Measurements from ENCODE around the gene KCNQ2. TPM values are rescaled to one million over a fixed set of nuclear protein-coding genes. Genes with fewer than 3 reads are reported as not detected.
A peak's percentile ranks its signal among the peaks of the same experiment; 100 is the strongest.

The KCNQ2 gene
- total and polyA plus RNA-seq, 4 donors, result 30.7 to 155 (median 103) TPM

GRCh38 chr20:63458170-63459069 is 14.0 kb downstream of the KCNQ2 start:
- WGBS (ENCODE audit: insufficient coverage), result 91% methylated on average over 34 of the region's 36 CpGs
- H3K27ac ChIP-seq (ENCODE audit: low read depth, low read length), result no peak overlapping the region
- no peak for DNase-seq (ENCODE audit: low read depth in 4 of 6, low spot score in 6 of 6)

GRCh38 chr20:63457737-63458136 is 14.7 kb downstream of the KCNQ2 start:
- no peak overlapping the region for H3K27ac ChIP-seq (ENCODE audit: low read depth, low read length)
- no peaks in the 10 kb centered on the region for H3K27me3 ChIP-seq (ENCODE audit: control insufficient read depth, insufficient read depth, low read length)
- no peaks in the 10 kb centered on the region for H3K9me3 ChIP-seq (ENCODE audit: control insufficient read depth, insufficient read depth, low read length)
- 36% methylated on average over 17 of the region's 17 CpGs for WGBS (ENCODE audit: insufficient coverage)
- no peak overlapping the region for H3K4me3 ChIP-seq (ENCODE audit: low read depth, low read length)
- peaks cover 56% of the 10 kb centered on the region for H3K36me3 ChIP-seq (ENCODE audit: control insufficient read depth, insufficient read depth, low read length)
- DNase-seq (ENCODE audit: low read depth in 4 of 6, low spot score in 6 of 6), result peak in 2 of 6 donors; percentile 70 to 80
- peaks cover 76% of the 10 kb centered on the region for H3K4me1 ChIP-seq (ENCODE audit: control insufficient read depth, insufficient read depth, low read length)

More at GRCh38 chr20:63458170-63459069, 14.0 kb downstream of the KCNQ2 start:
- peaks cover 56% of the 10 kb centered on the region for H3K36me3 ChIP-seq (ENCODE audit: control insufficient read depth, insufficient read depth, low read length)
- peaks cover 76% of the 10 kb centered on the region for H3K4me1 ChIP-seq (ENCODE audit: control insufficient read depth, insufficient read depth, low read length)
- no peaks in the 10 kb centered on the region for H3K9me3 ChIP-seq (ENCODE audit: control insufficient read depth, insufficient read depth, low read length)
- H3K27me3 ChIP-seq (ENCODE audit: control insufficient read depth, insufficient read depth, low read length), result no peaks in the 10 kb centered on the region
- H3K4me3 ChIP-seq (ENCODE audit: low read depth, low read length), result no peak overlapping the region

DNA sequence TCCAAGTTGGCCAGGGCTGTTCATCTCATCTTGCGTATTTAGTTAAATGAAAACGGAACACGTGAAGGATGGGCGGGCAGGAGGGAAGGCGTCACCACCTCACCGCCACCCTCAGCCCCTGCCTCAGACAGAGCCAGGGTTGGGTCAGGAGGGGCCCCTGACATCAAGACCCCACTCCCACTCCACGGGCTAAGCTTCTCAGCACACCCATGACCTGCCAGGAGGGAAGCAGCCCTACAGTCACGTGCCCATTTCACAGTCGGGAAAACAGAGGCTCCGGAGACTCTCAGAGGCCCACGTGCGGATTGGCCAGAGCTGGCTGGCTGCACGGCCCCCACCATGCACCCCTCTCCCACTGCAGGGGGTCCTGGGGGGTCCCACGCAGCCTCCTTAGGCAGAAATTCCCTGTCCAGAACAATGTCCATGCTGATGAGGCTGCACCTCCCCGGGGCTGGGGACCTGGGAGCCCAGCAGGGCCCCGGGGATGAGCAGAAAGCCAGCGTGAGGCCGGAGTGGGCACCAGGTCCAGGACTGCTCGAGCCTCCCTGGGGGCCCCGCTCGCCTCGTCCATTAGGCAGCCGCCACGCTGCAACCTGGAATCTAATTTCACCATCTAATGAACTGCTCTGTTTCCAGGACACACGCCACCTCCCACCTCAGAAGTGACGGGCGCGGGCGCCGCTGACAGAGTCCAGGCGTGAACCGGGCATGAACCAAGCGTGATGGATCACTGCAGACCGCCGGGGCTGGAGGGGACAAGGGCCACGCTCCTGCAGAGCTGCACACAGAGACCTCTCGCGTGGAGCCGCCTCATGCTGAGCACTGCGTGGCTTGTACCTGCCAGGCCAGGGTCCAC is 15.8 kb downstream of the KCNQ2 start:
- WGBS (ENCODE audit: insufficient coverage), result 47% methylated on average over 32 of the region's 40 CpGs
- peak in 1 of 6 donors; percentile 57 for DNase-seq (ENCODE audit: low read depth in 4 of 6, low spot score in 6 of 6)
- H3K36me3 ChIP-seq (ENCODE audit: control insufficient read depth, insufficient read depth, low read length), result peaks cover 58% of the 10 kb centered on the region
- H3K4me1 ChIP-seq (ENCODE audit: control insufficient read depth, insufficient read depth, low read length), result peaks cover 79% of the 10 kb centered on the region
- no peaks in the 10 kb centered on the region for H3K27me3 ChIP-seq (ENCODE audit: control insufficient read depth, insufficient read depth, low read length)
- H3K27ac ChIP-seq (ENCODE audit: low read depth, low read length), result no peak overlapping the region
- H3K9me3 ChIP-seq (ENCODE audit: control insufficient read depth, insufficient read depth, low read length), result no peaks in the 10 kb centered on the region
- no peak overlapping the region for H3K4me3 ChIP-seq (ENCODE audit: low read depth, low read length)

GRCh38 chr20:63455568-63455859 is 16.9 kb downstream of the KCNQ2 start:
- WGBS (ENCODE audit: insufficient coverage), result 63% methylated on average over 3 of the region's 10 CpGs
- H3K9me3 ChIP-seq (ENCODE audit: control insufficient read depth, insufficient read depth, low read length), result no peaks in the 10 kb centered on the region
- H3K4me1 ChIP-seq (ENCODE audit: control insufficient read depth, insufficient read depth, low read length), result peaks cover 76% of the 10 kb centered on the region
- H3K4me3 ChIP-seq (ENCODE audit: low read depth, low read length), result no peak overlapping the region
- no peak for DNase-seq (ENCODE audit: low read depth in 4 of 6, low spot score in 6 of 6)
- H3K36me3 ChIP-seq (ENCODE audit: control insufficient read depth, insufficient read depth, low read length), result peaks cover 53% of the 10 kb centered on the region
- H3K27ac ChIP-seq (ENCODE audit: low read depth, low read length), result peak overlapping the region; percentile 80
- H3K27me3 ChIP-seq (ENCODE audit: control insufficient read depth, insufficient read depth, low read length), result no peaks in the 10 kb centered on the region

DNA sequence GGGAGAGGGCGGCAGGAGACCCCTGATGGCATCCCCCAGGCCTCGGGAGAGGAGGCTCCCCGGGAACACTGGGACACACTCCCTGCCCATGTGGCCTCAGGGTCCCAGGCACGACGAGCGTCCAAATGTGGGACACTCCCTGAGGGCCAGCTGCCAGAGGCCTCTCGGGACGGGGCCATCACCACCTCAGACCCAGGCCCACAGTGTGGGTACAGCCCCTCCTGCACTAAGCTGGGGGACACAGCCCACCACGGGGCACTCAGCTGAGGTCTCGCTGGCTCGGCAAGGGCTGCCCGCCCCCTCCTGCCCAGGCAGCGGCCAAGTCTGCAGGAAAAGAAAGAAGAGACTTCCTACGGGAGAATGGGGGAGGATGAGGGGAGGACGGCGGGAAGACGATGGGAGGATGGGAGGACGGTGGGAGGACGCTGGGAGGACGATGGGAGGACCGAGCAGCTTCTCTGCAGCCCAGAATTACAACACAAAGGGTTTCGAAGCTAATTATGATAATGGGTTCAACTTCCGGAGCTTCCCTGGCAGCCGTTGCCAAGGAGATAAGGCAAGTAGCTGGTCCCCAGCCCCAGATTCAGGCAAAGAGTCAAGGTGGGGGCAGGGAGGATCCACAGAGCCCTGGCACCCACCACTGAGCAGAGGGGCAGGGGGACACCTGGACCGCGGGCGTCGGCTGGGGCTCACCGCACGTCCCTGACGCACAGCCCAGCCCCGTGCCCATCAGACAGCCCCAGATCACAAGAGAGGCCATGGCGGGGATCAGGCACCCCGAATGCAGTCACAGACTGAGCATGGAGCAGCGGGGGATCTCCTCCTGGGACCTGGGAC is 17.5 kb downstream of the KCNQ2 start:
- DNase-seq (ENCODE audit: low read depth in 4 of 6, low spot score in 6 of 6), result peak in 2 of 6 donors; percentile 93 to 96
- peak overlapping the region; percentile 80 for H3K27ac ChIP-seq (ENCODE audit: low read depth, low read length)
- WGBS (ENCODE audit: insufficient coverage), result 10% methylated on average over 35 of the region's 35 CpGs
- no peaks in the 10 kb centered on the region for H3K27me3 ChIP-seq (ENCODE audit: control insufficient read depth, insufficient read depth, low read length)
- peaks cover 72% of the 10 kb centered on the region for H3K4me1 ChIP-seq (ENCODE audit: control insufficient read depth, insufficient read depth, low read length)
- no peaks in the 10 kb centered on the region for H3K9me3 ChIP-seq (ENCODE audit: control insufficient read depth, insufficient read depth, low read length)
- no peak overlapping the region for H3K4me3 ChIP-seq (ENCODE audit: low read depth, low read length)
- H3K36me3 ChIP-seq (ENCODE audit: control insufficient read depth, insufficient read depth, low read length), result peaks cover 50% of the 10 kb centered on the region

DNA sequence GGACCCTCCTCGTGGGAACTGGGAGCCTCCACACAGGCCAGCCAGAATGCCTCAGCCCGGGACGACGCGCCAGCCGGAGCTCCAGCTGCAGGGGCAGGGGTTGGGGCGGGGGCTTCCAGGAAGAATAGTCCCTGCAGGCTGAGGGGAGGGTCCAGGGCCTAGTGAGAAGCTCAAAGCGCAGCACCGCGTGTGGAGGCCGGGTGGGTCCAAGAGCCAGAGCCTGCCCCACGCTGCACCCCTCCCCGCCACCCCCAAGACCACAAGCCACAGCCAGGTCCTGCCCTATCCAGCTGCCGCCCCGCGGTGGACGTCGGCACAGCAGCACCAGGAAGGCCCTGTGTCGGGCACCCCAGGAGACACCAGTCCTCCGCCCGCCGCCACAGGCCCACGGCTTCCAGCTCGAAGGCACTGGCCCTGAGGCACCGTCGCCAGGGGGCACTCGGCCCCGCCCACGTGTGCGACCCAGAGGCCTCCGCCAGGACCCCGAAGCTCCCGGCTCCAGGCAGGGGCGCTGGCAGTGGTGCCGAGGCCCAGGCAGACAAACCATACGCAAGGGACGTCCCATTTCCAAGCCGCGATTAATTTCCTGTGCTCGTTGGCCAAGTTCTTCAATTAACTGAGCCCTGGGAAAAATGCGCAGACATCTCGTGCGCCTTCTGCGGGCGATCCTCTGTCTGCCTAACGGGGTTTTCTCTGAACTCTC is 19.5 kb downstream of the KCNQ2 start:
- peak in 1 of 6 donors; percentile 66 for DNase-seq (ENCODE audit: low read depth in 4 of 6, low spot score in 6 of 6)
- H3K27me3 ChIP-seq (ENCODE audit: control insufficient read depth, insufficient read depth, low read length), result no peaks in the 10 kb centered on the region
- H3K36me3 ChIP-seq (ENCODE audit: control insufficient read depth, insufficient read depth, low read length), result peaks cover 42% of the 10 kb centered on the region
- 31% methylated on average over 46 of the region's 46 CpGs for WGBS (ENCODE audit: insufficient coverage)
- no peaks in the 10 kb centered on the region for H3K9me3 ChIP-seq (ENCODE audit: control insufficient read depth, insufficient read depth, low read length)
- no peak overlapping the region for H3K4me3 ChIP-seq (ENCODE audit: low read depth, low read length)
- peak overlapping the region; percentile 80 for H3K27ac ChIP-seq (ENCODE audit: low read depth, low read length)
- peaks cover 78% of the 10 kb centered on the region for H3K4me1 ChIP-seq (ENCODE audit: control insufficient read depth, insufficient read depth, low read length)

DNA sequence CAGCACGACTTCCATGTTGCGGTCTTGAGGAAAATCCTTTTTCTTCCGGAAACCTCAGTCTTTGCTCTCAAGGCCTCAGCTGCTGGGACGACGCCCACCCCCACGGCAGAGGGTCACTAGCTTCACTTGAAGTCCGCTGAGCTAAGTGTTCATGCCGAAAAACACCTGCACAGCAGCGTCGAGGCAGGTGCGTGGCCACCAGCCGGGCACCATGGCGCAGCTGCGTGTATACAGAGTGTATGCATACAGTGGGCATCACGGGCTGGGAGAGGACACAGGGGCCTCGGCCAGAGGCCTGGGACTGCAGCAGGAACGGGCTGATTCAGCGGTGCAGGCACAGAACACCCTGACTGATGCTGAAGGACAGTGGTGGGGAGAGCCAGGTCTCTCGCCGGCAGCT is 20.1 kb downstream of the KCNQ2 start:
- Histone ChIP-seq H3K27me3 (ENCODE audit: control insufficient read depth, insufficient read depth, low read length) (no peaks in the 10 kb centered on the region), H3K36me3 (ENCODE audit: control insufficient read depth, insufficient read depth, low read length) (peaks cover 35% of the 10 kb centered on the region), H3K27ac (ENCODE audit: low read depth, low read length) (no peak overlapping the region), H3K4me3 (ENCODE audit: low read depth, low read length) (no peak overlapping the region), H3K9me3 (ENCODE audit: control insufficient read depth, insufficient read depth, low read length) (no peaks in the 10 kb centered on the region), H3K4me1 (ENCODE audit: control insufficient read depth, insufficient read depth, low read length) (peaks cover 78% of the 10 kb centered on the region)
- DNase-seq (ENCODE audit: low read depth in 4 of 6, low spot score in 6 of 6), result no peak
- 73% methylated on average over 20 of the region's 20 CpGs for WGBS (ENCODE audit: insufficient coverage)

DNA sequence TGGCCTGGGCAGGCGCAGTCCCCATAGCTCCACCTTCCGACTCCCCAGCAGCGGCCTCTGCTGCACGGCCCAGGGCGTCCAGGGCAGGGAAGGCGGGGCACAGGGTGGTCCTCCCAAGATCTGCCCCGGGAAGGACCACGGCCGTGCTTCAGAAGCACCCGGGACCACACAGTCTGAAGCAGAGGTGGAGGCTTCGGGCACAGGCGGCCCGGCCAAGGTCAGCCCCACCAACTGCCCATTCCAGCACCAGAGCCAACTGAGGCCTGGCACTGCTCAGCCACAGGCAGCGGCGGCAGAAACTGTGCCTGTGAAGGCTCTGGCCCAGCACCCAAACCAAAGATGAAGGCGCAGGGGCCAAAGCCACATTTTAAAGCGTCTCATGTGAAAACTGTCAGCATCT is 20.6 kb downstream of the KCNQ2 start:
- Histone ChIP-seq H3K4me3 (ENCODE audit: low read depth, low read length) (no peak overlapping the region), H3K27me3 (ENCODE audit: control insufficient read depth, insufficient read depth, low read length) (no peaks in the 10 kb centered on the region), H3K9me3 (ENCODE audit: control insufficient read depth, insufficient read depth, low read length) (no peaks in the 10 kb centered on the region), H3K27ac (ENCODE audit: low read depth, low read length) (no peak overlapping the region), H3K36me3 (ENCODE audit: control insufficient read depth, insufficient read depth, low read length) (peaks cover 30% of the 10 kb centered on the region), H3K4me1 (ENCODE audit: control insufficient read depth, insufficient read depth, low read length) (peaks cover 78% of the 10 kb centered on the region)
- no peak for DNase-seq (ENCODE audit: low read depth in 4 of 6, low spot score in 6 of 6)
- 91% methylated on average over 17 of the region's 17 CpGs for WGBS (ENCODE audit: insufficient coverage)

All from spinal cord (tissue), 10 donors.